Hepatocyte (in vitro differentiated cells): ENCODE measurements around the gene SLC66A2. TPM values are rescaled to one million over a fixed set of nuclear protein-coding genes. Genes with fewer than 3 reads are reported as not detected.

Experiments
- DNase-seq: peaks from one replicate; pipeline ENCODE4 v3.0.0-alpha.2; 2016; ENCODE audit warnings: low spot score
- H2AFZ ChIP-seq: fragments of 200-600 bp; sonication (generic); 2 replicates; pipeline ENCODE4 v1.6.0; 2016; ENCODE audit warnings: antibody characterized with exemption, mild to moderate bottlenecking
- H3K27ac ChIP-seq: fragments of 200-600 bp; sonication (generic); 2 replicates; pipeline ENCODE4 v1.5.1; 2016; ENCODE audit warnings: mild to moderate bottlenecking
- H3K27me3 ChIP-seq: fragments of 200-600 bp; sonication (generic); 2 replicates; pipeline ENCODE4 v1.6.1; 2016
- H3K36me3 ChIP-seq: fragments of 200-600 bp; sonication (generic); replicated peaks from 2 replicates; pipeline ENCODE4 v1.5.1; 2016; ENCODE audit warnings: low read depth; ENCODE audit not compliant: insufficient read depth
- H3K4me1 ChIP-seq: fragments of 200-600 bp; sonication (generic); 2 replicates; pipeline ENCODE4 v1.5.1; 2016; ENCODE audit warnings: mild to moderate bottlenecking, moderate library complexity; ENCODE audit not compliant: insufficient read depth
- H3K4me2 ChIP-seq: fragments of 200-600 bp; sonication (generic); 2 replicates; pipeline ENCODE4 v1.6.0; 2016
- H3K4me3 ChIP-seq: fragments of 200-600 bp; sonication (generic); 2 replicates; pipeline ENCODE4 v1.5.1; 2016; ENCODE audit warnings: mild to moderate bottlenecking
- H3K79me2 ChIP-seq: fragments of 200-600 bp; sonication (generic); 2 replicates; pipeline ENCODE4 v1.6.0; 2017; ENCODE audit warnings: mild to moderate bottlenecking
- H3K9me2 ChIP-seq: fragments of 200-600 bp; sonication (generic); replicated peaks from 2 replicates; pipeline ENCODE4 v1.6.0; 2017; ENCODE audit warnings: mild to moderate bottlenecking; ENCODE audit not compliant: insufficient read depth
- H3K9me3 ChIP-seq: fragments of 200-600 bp; sonication (generic); 2 replicates; pipeline ENCODE4 v1.5.1; 2016; ENCODE audit warnings: low read depth, mild to moderate bottlenecking
- H4K20me1 ChIP-seq: fragments of 200-600 bp; sonication (generic); 2 replicates; pipeline ENCODE4 v1.6.0; 2016; ENCODE audit warnings: mild to moderate bottlenecking; ENCODE audit not compliant: insufficient read depth, poor library complexity, severe bottlenecking
- EZH2 ChIP-seq: fragments of 200-600 bp; sonication (generic); IDR thresholded peaks from 2 replicates; pipeline ENCODE4 v1.6.1; 2016; ENCODE audit warnings: antibody characterized with exemption, mild to moderate bottlenecking, borderline replicate concordance
- EZH2phosphoT487 ChIP-seq: fragments of 200-600 bp; sonication (generic); IDR thresholded peaks from one replicate; pipeline ENCODE4 v1.6.1; 2018; ENCODE audit warnings: antibody characterized with exemption, mild to moderate bottlenecking, low read depth, moderate library complexity; ENCODE audit not compliant: unreplicated experiment, severe bottlenecking
- WGBS: methylation state at CpG from one replicate; pipeline ENCODE4 v1.1.6; 2016; ENCODE audit warnings: low lambda C conversion rate; ENCODE audit errors: missing lambda C conversion rate; 5-methylcytosine and 5-hydroxymethylcytosine counted together
- polyA plus RNA-seq: library from polyadenylated mRNA; unstranded; fragments of >200 nt; fragmentation: Nextera tagmentation; extraction: Ambion mirVana; gene quantifications from 2 replicates; pipeline ENCODE4 v1.2.1, GENCODE V29; 2016
- total RNA-seq: library from RNA; depleted of rRNA; stranded (reverse); fragments of >200 nt; gene quantifications from 2 replicates; pipeline ENCODE4 v1.2.3, GENCODE V29; 2014
- TF ChIP-seq, protein P1 (sequence below): fragments of 200-600 bp; sonication (generic); IDR thresholded peaks from 2 replicates; pipeline ENCODE4 v1.5.1; 2016; ENCODE audit warnings: antibody characterized with exemption, mild to moderate bottlenecking; ENCODE audit not compliant: poor library complexity

The SLC66A2 gene
- total and polyA plus RNA-seq, 2 experiments from 2014 or later = 31.1 to 36.5 TPM

GRCh38 chr18:79973517-79973916 is 22.1 kb upstream of the SLC66A2 start:
- Histone ChIP-seq H3K36me3 (peaks cover 3% of the 10 kb centered on the region), H3K9me2 (no peaks in the 10 kb centered on the region), H3K4me3 (no peak overlapping the region), H2AFZ (no peak overlapping the region), H3K9me3 (no peaks in the 10 kb centered on the region), H3K4me1 (no peaks in the 10 kb centered on the region), H3K27ac (no peak overlapping the region), H4K20me1 (peaks cover 29% of the 10 kb centered on the region), H3K27me3 (no peaks in the 10 kb centered on the region), H3K4me2 (no peak overlapping the region), H3K79me2 (peaks cover 62% of the 10 kb centered on the region)
- TF ChIP-seq EZH2 (no peak), EZH2phosphoT487 (no peak)
- TF ChIP-seq, protein P1, sequence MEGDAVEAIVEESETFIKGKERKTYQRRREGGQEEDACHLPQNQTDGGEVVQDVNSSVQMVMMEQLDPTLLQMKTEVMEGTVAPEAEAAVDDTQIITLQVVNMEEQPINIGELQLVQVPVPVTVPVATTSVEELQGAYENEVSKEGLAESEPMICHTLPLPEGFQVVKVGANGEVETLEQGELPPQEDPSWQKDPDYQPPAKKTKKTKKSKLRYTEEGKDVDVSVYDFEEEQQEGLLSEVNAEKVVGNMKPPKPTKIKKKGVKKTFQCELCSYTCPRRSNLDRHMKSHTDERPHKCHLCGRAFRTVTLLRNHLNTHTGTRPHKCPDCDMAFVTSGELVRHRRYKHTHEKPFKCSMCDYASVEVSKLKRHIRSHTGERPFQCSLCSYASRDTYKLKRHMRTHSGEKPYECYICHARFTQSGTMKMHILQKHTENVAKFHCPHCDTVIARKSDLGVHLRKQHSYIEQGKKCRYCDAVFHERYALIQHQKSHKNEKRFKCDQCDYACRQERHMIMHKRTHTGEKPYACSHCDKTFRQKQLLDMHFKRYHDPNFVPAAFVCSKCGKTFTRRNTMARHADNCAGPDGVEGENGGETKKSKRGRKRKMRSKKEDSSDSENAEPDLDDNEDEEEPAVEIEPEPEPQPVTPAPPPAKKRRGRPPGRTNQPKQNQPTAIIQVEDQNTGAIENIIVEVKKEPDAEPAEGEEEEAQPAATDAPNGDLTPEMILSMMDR = no peak
- DNase-seq = no peak
- 84% methylated on average over 16 of the region's 16 CpGs for WGBS

DNA sequence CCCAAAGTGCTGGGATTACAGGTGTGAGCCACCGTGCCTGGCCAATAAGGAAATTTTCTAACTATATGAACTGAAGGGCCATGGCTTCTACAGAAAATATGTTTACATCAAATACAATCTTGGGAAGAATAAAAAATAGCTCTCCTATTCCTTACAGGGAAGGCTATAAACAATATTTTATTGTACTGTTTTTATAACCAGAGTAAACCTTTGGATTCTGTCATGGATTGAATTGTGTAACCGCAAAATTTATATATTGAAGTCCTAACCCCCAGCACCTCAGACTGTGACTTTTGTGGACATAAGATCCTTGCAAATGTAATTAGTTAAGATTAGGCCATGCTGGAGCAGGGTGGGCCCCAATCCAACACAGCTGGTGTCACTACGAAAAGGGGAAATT is 21.3 kb upstream of the SLC66A2 start:
- Histone ChIP-seq H3K79me2 (peaks cover 62% of the 10 kb centered on the region), H3K27ac (no peak overlapping the region), H3K27me3 (no peaks in the 10 kb centered on the region), H3K36me3 (peaks cover 3% of the 10 kb centered on the region), H4K20me1 (peaks cover 24% of the 10 kb centered on the region), H3K4me3 (no peak overlapping the region), H3K4me2 (no peak overlapping the region), H3K4me1 (no peaks in the 10 kb centered on the region), H2AFZ (no peak overlapping the region), H3K9me3 (no peaks in the 10 kb centered on the region), H3K9me2 (no peaks in the 10 kb centered on the region)
- no peak for TF ChIP-seq EZH2
- TF ChIP-seq, protein P1 = no peak
- TF ChIP-seq EZH2phosphoT487 = no peak
- 98% methylated on average over 3 of the region's 3 CpGs for WGBS
- DNase-seq = no peak

DNA sequence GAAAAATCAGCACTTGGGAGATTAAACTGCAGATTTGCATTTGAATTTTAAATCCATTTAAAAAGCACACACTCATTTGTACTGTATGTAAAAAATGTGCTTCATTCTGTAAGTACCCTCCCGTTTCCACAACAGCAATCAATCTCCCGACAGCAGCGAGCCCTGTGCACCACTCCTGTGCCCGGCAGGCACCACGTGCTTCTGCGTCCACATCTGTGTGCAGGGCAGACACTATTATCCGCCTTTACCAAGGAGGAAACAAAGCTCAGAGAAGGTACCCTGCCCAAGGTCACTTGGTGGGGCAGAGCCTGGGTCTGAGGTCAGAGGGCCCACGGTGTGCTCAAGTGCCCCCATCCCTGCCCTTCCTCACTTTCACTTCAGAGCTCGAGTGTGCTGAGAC is 20.5 kb upstream of the SLC66A2 start:
- Histone ChIP-seq H3K4me1 (no peaks in the 10 kb centered on the region), H3K27me3 (no peaks in the 10 kb centered on the region), H4K20me1 (peaks cover 19% of the 10 kb centered on the region), H3K36me3 (peaks cover 3% of the 10 kb centered on the region), H3K9me2 (no peaks in the 10 kb centered on the region), H3K4me3 (no peak overlapping the region), H3K27ac (no peak overlapping the region), H3K9me3 (no peaks in the 10 kb centered on the region), H3K79me2 (peaks cover 62% of the 10 kb centered on the region), H3K4me2 (no peak overlapping the region), H2AFZ (no peak overlapping the region)
- no peak for DNase-seq
- 96% methylated on average over 9 of the region's 9 CpGs for WGBS
- TF ChIP-seq, protein P1 = no peak
- TF ChIP-seq EZH2 = no peak
- no peak for TF ChIP-seq EZH2phosphoT487
